Measurements from ENCODE around the gene TRERF1. TPM values are rescaled to one million over a fixed set of nuclear protein-coding genes. Genes with fewer than 3 reads are reported as not detected.
A peak's percentile ranks its signal among the peaks of the same experiment; 100 is the strongest.

TRERF1 gene
- total and polyA plus RNA-seq, 2 of the 8 experiments (the other 6 are each of a cell fraction or from before 2014, with no cell fraction given): 10.8 to 21.5 TPM

DNA sequence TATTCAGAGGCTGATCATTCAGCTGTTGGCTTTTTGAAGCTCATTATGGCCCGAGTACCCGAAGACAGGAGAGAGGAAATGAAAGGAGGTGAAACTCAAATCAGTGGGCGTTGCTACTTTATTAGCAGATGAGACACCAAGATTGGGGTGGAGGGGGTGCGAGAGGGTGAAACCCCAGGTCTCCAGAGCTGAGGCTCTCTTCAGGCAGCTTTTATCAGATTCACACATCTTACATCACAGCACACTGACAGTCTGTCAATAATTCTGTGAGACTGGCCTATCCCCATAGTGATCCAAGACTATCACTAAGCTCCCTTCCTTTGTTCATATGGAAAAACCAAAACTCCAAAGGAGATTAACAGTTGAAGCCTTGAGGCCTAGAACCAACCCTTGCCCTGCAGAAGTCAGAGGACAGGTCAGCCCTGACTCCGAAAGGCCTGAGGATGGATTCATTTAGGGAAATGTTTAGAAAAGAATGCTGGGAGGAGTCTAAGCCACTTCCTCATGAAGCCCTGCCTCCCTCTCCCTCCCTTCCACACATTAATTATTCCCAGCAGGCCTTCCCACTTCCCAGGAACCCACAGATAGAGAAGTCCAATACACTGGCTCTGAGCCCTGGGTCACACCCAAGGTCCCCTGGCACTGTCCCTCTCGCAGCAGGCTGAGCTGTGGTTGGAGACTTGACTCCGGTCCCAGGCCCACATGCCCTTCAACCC is 23.2 kb downstream of the TRERF1 start:
- FAIRE-seq (no peak), DNase-seq (ENCODE audit: low read depth in 1 of 2, low spot score in 2 of 2) (peak in 1 of 2 experiments; percentile 43)
- Histone ChIP-seq H3K36me3 (ENCODE audit: control insufficient read depth in 2 of 4, insufficient read depth in 4 of 4, low read length in 3 of 4) (peaks cover 0 to 3% (median under 1%) of the 10 kb centered on the region in 4 experiments; a peak in 1 of 8 replicates), H2AFZ (ENCODE audit: low read length) (no peak overlapping the region), H3K23ac (ENCODE audit: insufficient read length) (no peak overlapping the region), H3K27me3 (replicated peaks in 1 of 4; ENCODE audit: control insufficient read depth in 3 of 4, extremely low read depth in 1 of 4, insufficient read depth in 3 of 4, low read length in 3 of 4) (no peaks in the 10 kb centered on the region), H3K4me1 (replicated peaks in 1 of 4; ENCODE audit: control insufficient read depth in 3 of 4, insufficient read depth in 4 of 4, low read length in 3 of 4) (peaks cover 4 to 16% (median 13%) of the 10 kb centered on the region in 4 experiments; a peak in 5 of 7 replicates), H2BK120ac (replicated peaks; ENCODE audit: low read depth, low read length) (no peak overlapping the region), H3K4ac (replicated peaks; ENCODE audit: insufficient read length, low read depth, low read length) (no peak overlapping the region), H3K14ac (ENCODE audit: insufficient read length) (no peak overlapping the region), H3K79me1 (ENCODE audit: low read depth, low read length) (peaks cover 13% of the 10 kb centered on the region), H2AK5ac (ENCODE audit: low read depth, low read length) (no peak overlapping the region), H3K56ac (replicated peaks; ENCODE audit: insufficient read length, low read depth, low read length) (no peak overlapping the region), H3K4me3 (ENCODE audit: extremely low read depth in 1 of 4, insufficient read depth in 2 of 4, low read depth in 3 of 4, low read length in 4 of 4) (no peak overlapping the region), H2BK5ac (ENCODE audit: low read depth, low read length) (peak overlapping the region; percentile 4; the same call in 1 of the 2 replicates), H3K23me2 (ENCODE audit: low read depth, low read length) (no peaks in the 10 kb centered on the region), H3K27ac (ENCODE audit: low read depth, low read length) (no peak overlapping the region), H3K9ac (replicated peaks in 1 of 4; ENCODE audit: extremely low read depth in 1 of 4, low read depth in 3 of 4, low read length in 3 of 4) (no peak overlapping the region), H2BK12ac (ENCODE audit: low read depth, low read length) (no peak overlapping the region), H4K5ac (ENCODE audit: insufficient read length, low read depth, low read length) (no peak overlapping the region), H4K8ac (ENCODE audit: extremely low read depth, insufficient read depth, low read length) (no peak overlapping the region), H2BK15ac (ENCODE audit: low read length) (no peak overlapping the region), H3K18ac (ENCODE audit: extremely low read depth, low read length) (no peak overlapping the region), H4K20me1 (replicated peaks in 1 of 2; ENCODE audit: control insufficient read depth in 1 of 2, insufficient read depth in 2 of 2, low read length in 2 of 2) (peaks cover 5 to 14% of the 10 kb centered on the region in 2 experiments), H3K9me3 (ENCODE audit: insufficient read depth in 2 of 2, low read depth in 1 of 2, low read length in 1 of 2) (no peaks in the 10 kb centered on the region), H2BK20ac (ENCODE audit: low read length) (no peak overlapping the region), H4K91ac (replicated peaks; ENCODE audit: insufficient read length, low read length) (no peak overlapping the region), H3K4me2 (ENCODE audit: insufficient read depth in 1 of 2, low read depth in 2 of 2, low read length in 2 of 2) (no peak overlapping the region), H3K79me2 (ENCODE audit: control insufficient read depth in 1 of 2, insufficient read depth in 2 of 2, low read length in 2 of 2) (peaks cover 3 to 92% of the 10 kb centered on the region in 2 experiments; a peak in 3 of 4 replicates)
- ChIA-PET CTCF (ENCODE audit: partially characterized antibody) (interaction anchor here (0.6 to 1.5 kb wide), 6 partner anchors 10 to 642 kb away, joined by 3 to 4 read pairs (median 3); no protein-coding TSS in a partner anchor), POLR2A (ENCODE audit: partially characterized antibody) (interaction anchor here (1.2 kb wide), 1 partner anchor 11 kb away, joined by 3 read pairs; no protein-coding TSS in a partner anchor)
- TF ChIP-seq CTBP2 (IDR thresholded peaks at IDR 0.05; ENCODE audit: borderline replicate concordance, insufficient read depth, insufficient read length, low read length) (no peak), RAD21 (IDR thresholded peaks at IDR 0.05 in 1 of 2, conservative IDR thresholded peaks at IDR 0.05 in 1 of 2; ENCODE audit: low read depth in 2 of 2, low read length in 2 of 2) (no peak), EP300 (IDR thresholded peaks at IDR 0.05; ENCODE audit: borderline replicate concordance in 1 of 2, low read depth in 2 of 2, low read length in 2 of 2) (no peak), JUND (IDR thresholded peaks at IDR 0.05; ENCODE audit: low read length) (no peak), FOSL1 (IDR thresholded peaks at IDR 0.05; ENCODE audit: insufficient read depth, low read depth, low read length) (no peak), GTF2F1 (IDR thresholded peaks at IDR 0.05; ENCODE audit: borderline replicate concordance, low read depth, low read length) (no peak), SRF (IDR thresholded peaks at IDR 0.05; ENCODE audit: low read depth, low read length) (no peak), KDM1A (IDR thresholded peaks at IDR 0.05; ENCODE audit: borderline replicate concordance, low read length) (no peak), BCL11A (IDR thresholded peaks at IDR 0.05; ENCODE audit: low read depth in 2 of 2, low read length in 2 of 2) (no peak)
- TF ChIP-seq, protein P1, sequence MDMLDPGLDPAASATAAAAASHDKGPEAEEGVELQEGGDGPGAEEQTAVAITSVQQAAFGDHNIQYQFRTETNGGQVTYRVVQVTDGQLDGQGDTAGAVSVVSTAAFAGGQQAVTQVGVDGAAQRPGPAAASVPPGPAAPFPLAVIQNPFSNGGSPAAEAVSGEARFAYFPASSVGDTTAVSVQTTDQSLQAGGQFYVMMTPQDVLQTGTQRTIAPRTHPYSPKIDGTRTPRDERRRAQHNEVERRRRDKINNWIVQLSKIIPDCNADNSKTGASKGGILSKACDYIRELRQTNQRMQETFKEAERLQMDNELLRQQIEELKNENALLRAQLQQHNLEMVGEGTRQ (IDR thresholded peaks at IDR 0.05; ENCODE audit: low read length): no peak
- WGBS, 2 experiments (ENCODE audit: extremely low coverage in 1 of 2, insufficient coverage in 1 of 2, insufficient read length in 1 of 2, insufficient replicate concordance in 2 of 2, low coverage in 1 of 2, low lambda C conversion rate in 2 of 2, missing lambda C conversion rate in 1 of 2): 83% methylated on average over 7 of the region's 7 CpGs; no CpG with 5 or more reads in 1 of the 2 experiments

All from H1 (cell line).